K562 (cell line): ENCODE data around the gene TAF8. TPM values are rescaled to one million over a fixed set of nuclear protein-coding genes. Genes with fewer than 3 reads are reported as not detected.

ENCODE experiments used
- ATF2 ChIP-seq: sonication (generic); formaldehyde crosslinking; IDR thresholded peaks from 2 replicates; pipeline ENCODE4 v1.8.1; 2022; ENCODE audit warnings: missing genetic modification reagents
- BRD9 ChIP-seq: fragments of 450-650 bp; IDR thresholded peaks from 2 replicates; pipeline ENCODE4 v1.6.1; 2018; ENCODE audit warnings: low read depth; ENCODE audit not compliant: partially characterized antibody
- CHD7 ChIP-seq: fragments of 200-600 bp; sonication (generic); IDR thresholded peaks from one replicate; pipeline ENCODE4 v1.6.1; 2012; ENCODE audit warnings: mild to moderate bottlenecking, low read depth, low read length, inconsistent platforms
- FOXK1 ChIP-seq: sonication (generic); formaldehyde crosslinking; IDR thresholded peaks from 2 replicates; pipeline ENCODE4 v1.8.0; 2022; ENCODE audit warnings: missing genetic modification reagents, mild to moderate bottlenecking, borderline replicate concordance
- FOXK2 ChIP-seq, 2 experiments: fragments of 450-650 bp; IDR thresholded peaks in 1 of 2; conservative IDR thresholded peaks in 1 of 2; 2 replicates each; pipeline ENCODE4 v1.6.1; 2016; ENCODE audit warnings: low read depth in 2 of 2, mild to moderate bottlenecking in 1 of 2
- HNRNPL ChIP-seq: fragments of 200-400 bp; formaldehyde crosslinking; IDR thresholded peaks from 2 replicates; pipeline ENCODE4 v1.6.1; 2017; ENCODE audit warnings: low read depth, mild to moderate bottlenecking, low read length
- OTX1 ChIP-seq: fragments of 450-650 bp; formaldehyde crosslinking; IDR thresholded peaks from 2 replicates; pipeline ENCODE4 v1.4.0; 2022; ENCODE audit warnings: mild to moderate bottlenecking
- POLR2G ChIP-seq: fragments of 200-400 bp; formaldehyde crosslinking; IDR thresholded peaks from 2 replicates; pipeline ENCODE4 v1.6.1; 2017; ENCODE audit warnings: low read depth, mild to moderate bottlenecking, antibody characterized with exemption, low read length, moderate library complexity
- RBM17 ChIP-seq: fragments of 200-400 bp; formaldehyde crosslinking; IDR thresholded peaks from 2 replicates; pipeline ENCODE4 v1.6.1; 2017; ENCODE audit warnings: low read depth, mild to moderate bottlenecking, low read length, borderline replicate concordance
- TAL1 ChIP-seq: fragments of 450-650 bp; IDR thresholded peaks from 2 replicates; pipeline ENCODE4 v1.6.1; 2016; ENCODE audit warnings: mild to moderate bottlenecking
- TRIM24 ChIP-seq, 2 experiments: fragments of 450-650 bp; IDR thresholded peaks; 2 replicates each; pipeline ENCODE4 v1.6.1; 2016
- ZFP91 ChIP-seq: sonication (generic); formaldehyde crosslinking; IDR thresholded peaks from 2 replicates; pipeline ENCODE4 v1.8.0; 2022; ENCODE audit warnings: mild to moderate bottlenecking, missing genetic modification reagents
- ZNF212 ChIP-seq: fragments of 450-650 bp; formaldehyde crosslinking; IDR thresholded peaks from 2 replicates; pipeline ENCODE4 v1.4.0; 2020; ENCODE audit warnings: mild to moderate bottlenecking
- ZNF57 ChIP-seq: fragments of 450-650 bp; formaldehyde crosslinking; IDR thresholded peaks from 2 replicates; pipeline ENCODE4 v1.4.0; 2020; ENCODE audit warnings: mild to moderate bottlenecking, moderate library complexity
- ZNF830 ChIP-seq: fragments of 250-450 bp; sonication (Bioruptor Pico); IDR thresholded peaks from 2 replicates; pipeline ENCODE4 v1.5.0; 2021; ENCODE audit warnings: mild to moderate bottlenecking
- ZSCAN29 ChIP-seq: fragments of 450-650 bp; IDR thresholded peaks from 2 replicates; pipeline ENCODE4 v1.6.1; 2017
- polyA plus RNA-seq, 8 experiments: library from polyadenylated mRNA; depleted of rRNA in 4 of 8; stranded (reverse) in 5 of 8; unstranded in 3 of 8; fragments of >200 nt; fragmentation: Nextera tagmentation in 2 of 8; fragmentation: Illumina TruSeq in 1 of 8; extraction: Ambion mirVana in 2 of 8; extraction: Trizol in 1 of 8; gene quantifications; 2 replicates each; pipeline versions ENCODE4 v1.2.1 to v1.2.3, GENCODE V29; 2011 to 2014; ENCODE audit warnings: inconsistent platforms in 1 of 8, missing spikeins in 1 of 8
- total RNA-seq, 7 experiments: library from RNA; depleted of rRNA in 6 of 7; stranded (reverse); fragments of >200 nt in 6 of 7; fragmentation: Illumina TruSeq in 2 of 7; extraction: Trizol in 2 of 7; gene quantifications; 2 replicates each; pipeline versions ENCODE4 v1.2.1 to v1.2.3, GENCODE V29; 2011 to 2021; ENCODE audit warnings: low replicate concordance in 1 of 7

Gene TAF8
- total and polyA plus RNA-seq, 9 of the 15 experiments (the other 6 are each of a cell fraction or from before 2014, with no cell fraction given) = 29.4 to 84.0 (median 52.6) TPM

GRCh38 chr6:42049948-42050296, 402 bp upstream of the TAF8 start (continued):
- no peak for TF ChIP-seq CHD7
- no peak for TF ChIP-seq ZNF57 (CRISPR knock-in tag)
- 0 out of 2 replicates have a peak, but pooled peaks have one; percentile 14 for TF ChIP-seq TAL1
- TF ChIP-seq ZFP91 (CRISPR knock-in tag) = no peak
- no peak for TF ChIP-seq TRIM24 (IDR thresholded peaks at IDR 0.05)
- no peak for TF ChIP-seq FOXK2 (conservative IDR thresholded peaks at IDR 0.05 in 1 of 2, IDR thresholded peaks at IDR 0.05 in 1 of 2; ENCODE audit: low read depth in 2 of 2)
- TF ChIP-seq RBM17 = no peak
- TF ChIP-seq ATF2 (CRISPR knock-in tag) = no peak
- TF ChIP-seq HNRNPL = no peak
- TF ChIP-seq ZNF830 (CRISPR knock-in tag) = no peak
- no peak for TF ChIP-seq FOXK1 (CRISPR knock-in tag)
- TF ChIP-seq ZSCAN29 = no peak
- TF ChIP-seq POLR2G = no peak
- no peak for TF ChIP-seq ZNF212 (CRISPR knock-in tag)
- TF ChIP-seq OTX1 (CRISPR knock-in tag) = no peak
- no peak for TF ChIP-seq BRD9
